HAP-1 (cell line): ENCODE results near the gene SNRNP200.

ENCODE experiments used
- DNase-seq, 2 experiments: peaks; one replicate each; pipeline ENCODE4 v3.0.0-alpha.2; 2016 to 2020; ENCODE audit warnings: low spot score in 2 of 2
- H3K27me3 ChIP-seq: fragments of 250-450 bp; sonication (Bioruptor Pico); 2 replicates; pipeline ENCODE4 v1.5.1; 2020; ENCODE audit warnings: low read depth, mild to moderate bottlenecking, moderate library complexity
- H3K36me3 ChIP-seq: fragments of 250-450 bp; sonication (Bioruptor Pico); replicated peaks from 2 replicates; pipeline ENCODE4 v1.5.1; 2020; ENCODE audit warnings: mild to moderate bottlenecking
- H3K4me1 ChIP-seq: fragments of 250-450 bp; sonication (Bioruptor Pico); 2 replicates; pipeline ENCODE4 v1.5.1; 2020; ENCODE audit warnings: mild to moderate bottlenecking
- H3K4me3 ChIP-seq: fragments of 250-450 bp; sonication (Bioruptor Pico); 2 replicates; pipeline ENCODE4 v1.5.1; 2020; ENCODE audit warnings: mild to moderate bottlenecking, moderate library complexity
- H3K9me3 ChIP-seq: fragments of 250-450 bp; sonication (Bioruptor Pico); 2 replicates; pipeline ENCODE4 v1.5.1; 2020; ENCODE audit warnings: mild to moderate bottlenecking, moderate library complexity
- in situ Hi-C: fragments of 300-500 bp; cut with MboI; formaldehyde crosslinking; loops from 3 replicates; pipeline ENCODE4 v1.14.3; 2020; ENCODE audit warnings: low sequenced_read_pairs, inconsistent platforms, mixed read lengths

The SNRNP200 gene

DNA sequence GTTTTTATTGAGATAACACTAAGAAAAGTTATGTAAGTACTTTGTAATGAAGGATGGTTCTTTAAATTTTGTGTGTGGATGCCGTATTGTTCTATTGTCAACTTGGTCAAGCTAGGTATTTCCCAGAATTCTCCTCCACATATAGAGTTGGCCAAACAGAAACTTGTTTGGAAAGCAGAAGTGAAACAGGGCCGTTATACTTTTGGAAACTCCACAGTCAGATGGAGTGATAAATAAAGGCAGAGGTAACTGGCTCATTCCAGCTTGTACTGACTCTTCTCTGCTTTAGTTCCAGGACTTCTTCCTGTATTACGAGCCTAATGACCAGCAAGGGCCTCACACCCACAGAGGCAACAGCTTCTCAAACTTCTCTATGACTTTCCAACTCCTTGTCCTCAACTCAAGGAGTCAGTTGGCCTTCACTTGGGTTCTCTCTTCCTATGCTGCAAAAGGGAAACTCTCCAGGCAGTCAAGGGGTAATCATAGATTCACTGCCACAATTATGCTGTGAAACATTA lies 80.3 kb downstream of the SNRNP200 start:
- Histone ChIP-seq H3K36me3 (no peaks in the 10 kb centered on the region), H3K4me1 (peaks cover 6% of the 10 kb centered on the region), H3K27me3 (no peaks in the 10 kb centered on the region), H3K4me3 (no peak overlapping the region), H3K9me3 (no peaks in the 10 kb centered on the region)
- in situ Hi-C loops = no loop called here
- no peak for DNase-seq
